K562 (cell line): ENCODE data around the gene KCNA4. TPM values are rescaled to one million over a fixed set of nuclear protein-coding genes. Genes with fewer than 3 reads are reported as not detected.

Source experiments
- ATAC-seq: fragments of 200-7000 bp; cut with Tn5 transposase; 3 replicates; pipeline ENCODE4 v1.9.1; 2020; ENCODE audit warnings: moderate library complexity
- BruUV-seq: library from RNA; stranded (reverse); fragments of 400-500 nt; replicated peaks from 2 replicates; lab custom pipeline; 2021; lab: Mats Ljungman, UMichigan
- CTCF ChIA-PET: fragments of 300-600 bp; formaldehyde crosslinking; extraction: SDS; loops from one replicate; lab custom pipeline; 2021; ENCODE audit warnings: low intra/inter-chr PET ratio; lab: Yijun Ruan, JAX
- POLR2A ChIA-PET: fragments of 300-600, 350-650 bp; sonication (Branson Sonifier 250); formaldehyde crosslinking; extraction: SDS; loops from one replicate; lab custom pipeline; 2021; ENCODE audit warnings: antibody characterized with exemption, inconsistent platforms; lab: Yijun Ruan, JAX
- DNase-seq, 4 experiments: peaks; one replicate each; pipeline versions ENCODE4 v3.0.0 to v3.0.0-alpha.2; 2011 to 2018; ENCODE audit warnings: low spot score in 3 of 4, mixed read lengths in 3 of 4; ENCODE audit errors: extremely low read depth in 1 of 4
- FAIRE-seq: peaks from 2 replicates; lab custom pipeline; 2011; peaks lifted over from hg19 to GRCh38; lab: Jason Lieb, UNC
- H2AFZ ChIP-seq: 2 replicates; pipeline ENCODE4 v1.6.0; 2011; ENCODE audit warnings: low read depth, low read length, control low read depth, inconsistent platforms
- H3K27ac ChIP-seq: fragments of 200-600 bp; 3 replicates; pipeline ENCODE4 v1.8.0; 2011; ENCODE audit warnings: low read depth, mild to moderate bottlenecking, control low read depth, inconsistent platforms, low read length, moderate library complexity, mixed read lengths; ENCODE audit errors: extremely low read depth
- H3K27me3 ChIP-seq, 2 experiments: fragments of 300-600 bp in 1 of 2; 2 replicates in 1 of 2; 3 replicates in 1 of 2; pipeline versions ENCODE4 v1.6.0 to v1.8.0; 2011; ENCODE audit warnings: inconsistent platforms in 2 of 2, low read length in 2 of 2, mild to moderate bottlenecking in 1 of 2, mixed read lengths in 1 of 2, moderate library complexity in 1 of 2; ENCODE audit not compliant: control insufficient read depth in 2 of 2, insufficient read depth in 2 of 2
- H3K36me3 ChIP-seq: fragments of 300-600 bp; 3 replicates; pipeline ENCODE4 v1.8.0; 2011; ENCODE audit warnings: mild to moderate bottlenecking, low read length, inconsistent platforms; ENCODE audit not compliant: control insufficient read depth, insufficient read depth
- H3K4me1 ChIP-seq, 2 experiments: fragments of 200-600 bp in 1 of 2; replicated peaks in 1 of 2; 2 replicates in 1 of 2; 3 replicates in 1 of 2; pipeline versions ENCODE4 v1.5.1 to v1.8.0; 2011; ENCODE audit warnings: inconsistent platforms in 2 of 2, low read length in 2 of 2, mild to moderate bottlenecking in 1 of 2, mixed read lengths in 1 of 2, moderate library complexity in 1 of 2; ENCODE audit not compliant: control insufficient read depth in 2 of 2, insufficient read depth in 2 of 2
- H3K4me2 ChIP-seq: 2 replicates; pipeline ENCODE4 v1.6.1; 2011; ENCODE audit warnings: low read length, control low read depth, inconsistent platforms, mixed read lengths; ENCODE audit not compliant: insufficient read depth
- H3K4me3 ChIP-seq: fragments of 200-600 bp; sonication (generic), shearing (Covaris generic); 2 replicates; pipeline ENCODE4 v1.5.1; 2016; ENCODE audit warnings: control low read depth, inconsistent platforms
- H3K79me2 ChIP-seq: fragments of 200-600 bp; 3 replicates; pipeline ENCODE4 v1.8.0; 2011; ENCODE audit warnings: low read length, inconsistent platforms; ENCODE audit not compliant: control insufficient read depth, insufficient read depth
- H3K9ac ChIP-seq, 2 experiments: 2 replicates each; pipeline versions ENCODE4 v1.6.0 to v1.6.1; 2011; ENCODE audit warnings: low read depth in 2 of 2, low read length in 2 of 2, control low read depth in 1 of 2, inconsistent platforms in 1 of 2, mild to moderate bottlenecking in 1 of 2, mixed read lengths in 1 of 2; ENCODE audit not compliant: insufficient read depth in 1 of 2
- H3K9me1 ChIP-seq: one replicate; pipeline ENCODE4 v1.6.0; 2011; ENCODE audit warnings: inconsistent platforms, mild to moderate bottlenecking, low read length, moderate library complexity; ENCODE audit not compliant: control insufficient read depth, insufficient read depth
- H3K9me3 ChIP-seq: replicated peaks from 2 replicates; pipeline ENCODE4 v1.5.1; 2011; ENCODE audit warnings: low read depth, low read length, inconsistent platforms; ENCODE audit not compliant: control insufficient read depth, insufficient read depth
- H4K20me1 ChIP-seq: replicated peaks from 2 replicates; pipeline ENCODE4 v1.6.1; 2011; ENCODE audit warnings: low read length, inconsistent platforms, mixed read lengths; ENCODE audit not compliant: control insufficient read depth, insufficient read depth
- ADNP ChIP-seq: fragments of 200-800 bp; sonication (Bioruptor generic); IDR thresholded peaks from 2 replicates; pipeline ENCODE4 v1.6.1; 2016; ENCODE audit warnings: missing genetic modification characterization, missing compliant biosample characterization
- FIP1L1 ChIP-seq: fragments of 200-400 bp; formaldehyde crosslinking; IDR thresholded peaks from 2 replicates; pipeline ENCODE4 v1.6.1; 2018; ENCODE audit warnings: mild to moderate bottlenecking, low read depth, low read length; ENCODE audit not compliant: poor library complexity, severe bottlenecking
- FOXK1 ChIP-seq: sonication (generic); formaldehyde crosslinking; IDR thresholded peaks from 2 replicates; pipeline ENCODE4 v1.8.0; 2022; ENCODE audit warnings: missing genetic modification reagents, mild to moderate bottlenecking, borderline replicate concordance
- POU5F1 ChIP-seq: fragments of 150-350 bp; IDR thresholded peaks from 2 replicates; pipeline ENCODE4 v1.6.1; 2014; ENCODE audit warnings: borderline replicate concordance, low read length, low read depth, mild to moderate bottlenecking; ENCODE audit not compliant: partially characterized antibody
- SMC3 ChIP-seq: conservative IDR thresholded peaks from 2 replicates; pipeline ENCODE4 v1.6.1; 2011; ENCODE audit warnings: low read depth, low read length, improper control_type of control experiment; ENCODE audit not compliant: insufficient read depth
- TEAD2 ChIP-seq: fragments of 450-650 bp; IDR thresholded peaks from 2 replicates; pipeline ENCODE4 v1.6.1; 2016; ENCODE audit warnings: missing genetic modification characterization, control low read depth, missing compliant biosample characterization
- ZFX ChIP-seq: sonication (generic); formaldehyde crosslinking; IDR thresholded peaks from 2 replicates; pipeline ENCODE4 v1.8.0; 2022; ENCODE audit warnings: mild to moderate bottlenecking, missing genetic modification reagents, moderate library complexity
- ZKSCAN3 ChIP-seq: fragments of 250-450 bp; sonication (Bioruptor Pico); IDR thresholded peaks from 2 replicates; pipeline ENCODE4 v1.4.0; 2020
- WGBS: fragments of 100-300 bp; shearing (Covaris generic); methylation state at CpG from one replicate; pipeline ENCODE4 v1.1.6; 2016; ENCODE audit warnings: low coverage, mixed read lengths; ENCODE audit not compliant: insufficient coverage; ENCODE audit errors: missing lambda C conversion rate; 5-methylcytosine and 5-hydroxymethylcytosine counted together
- in situ Hi-C: fragments of 300-500 bp; cut with MboI; formaldehyde crosslinking; loops from 4 replicates; pipeline ENCODE4 v1.15.0; 2018; ENCODE audit warnings: inconsistent platforms, mixed read lengths
- intact Hi-C: fragments of 100-400 bp; cut with micrococcal nuclease; formaldehyde crosslinking; loops from 2 replicates; pipeline ENCODE4 v1.14.2; 2022
- polyA plus RNA-seq, 8 experiments: library from polyadenylated mRNA; depleted of rRNA in 4 of 8; stranded (reverse) in 5 of 8; unstranded in 3 of 8; fragments of >200 nt; fragmentation: Nextera tagmentation in 2 of 8; fragmentation: Illumina TruSeq in 1 of 8; extraction: Ambion mirVana in 2 of 8; extraction: Trizol in 1 of 8; gene quantifications; 2 replicates each; pipeline versions ENCODE4 v1.2.1 to v1.2.3, GENCODE V29; 2011 to 2014; ENCODE audit warnings: inconsistent platforms in 1 of 8, missing spikeins in 1 of 8
- total RNA-seq, 7 experiments: library from RNA; depleted of rRNA in 6 of 7; stranded (reverse); fragments of >200 nt in 6 of 7; fragmentation: Illumina TruSeq in 2 of 7; extraction: Trizol in 2 of 7; gene quantifications; 2 replicates each; pipeline versions ENCODE4 v1.2.1 to v1.2.3, GENCODE V29; 2011 to 2021; ENCODE audit warnings: low replicate concordance in 1 of 7
- TF ChIP-seq, protein P1 (sequence below): sonication (generic); formaldehyde crosslinking; IDR thresholded peaks from 2 replicates; pipeline ENCODE4 v1.8.0; 2023; ENCODE audit warnings: missing genetic modification reagents, mild to moderate bottlenecking, borderline replicate concordance
- TF ChIP-seq, protein P2 (sequence below): fragments of 250-450 bp; sonication (Bioruptor Pico); IDR thresholded peaks from 2 replicates; pipeline ENCODE4 v1.4.0; 2020; ENCODE audit warnings: mild to moderate bottlenecking, moderate library complexity, borderline replicate concordance
- TF ChIP-seq, protein P3 (sequence below): IDR thresholded peaks from 3 replicates; pipeline ENCODE4 v1.6.1; 2011; ENCODE audit warnings: borderline replicate concordance, mild to moderate bottlenecking; ENCODE audit not compliant: insufficient read length, insufficient read depth

Gene KCNA4
- total and polyA plus RNA-seq, 9 of the 15 experiments (the other 6 are each of a cell fraction or from before 2014, with no cell fraction given) = not detected

DNA sequence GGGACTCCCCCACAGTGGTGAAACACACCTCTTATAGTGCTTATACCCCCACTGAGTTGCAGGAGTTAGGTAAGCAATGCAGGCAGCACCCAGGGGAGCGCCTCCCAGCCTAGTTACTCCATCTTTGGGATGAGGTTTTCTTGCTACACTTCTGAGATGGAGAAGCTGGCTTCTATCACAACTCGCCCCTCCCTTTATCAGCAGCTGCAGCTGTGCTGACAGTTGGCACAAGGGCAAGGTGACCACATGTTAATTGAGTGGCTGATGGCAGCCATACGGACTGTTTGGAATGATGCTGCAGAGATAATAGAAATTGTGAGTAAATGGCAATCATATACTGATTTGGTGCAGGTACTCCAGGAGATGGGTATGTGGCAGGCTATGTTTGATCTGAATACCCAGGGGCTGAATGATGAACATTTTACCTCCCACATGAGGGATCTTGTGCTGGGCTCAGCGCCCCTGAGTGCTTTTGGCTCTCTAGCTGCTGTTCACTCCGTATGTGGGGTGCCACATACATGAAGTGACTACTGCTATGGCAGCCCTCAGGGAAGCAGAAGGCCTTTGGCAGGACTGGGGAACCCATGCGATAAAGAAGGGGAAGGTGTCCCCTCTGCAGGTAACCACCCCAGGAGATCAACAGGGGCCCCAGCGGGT is 29.2 kb upstream of the KCNA4 start (continued):
- no peak for TF ChIP-seq TEAD2 (tag)
- TF ChIP-seq FIP1L1 = no peak
- TF ChIP-seq POU5F1 = no peak
- TF ChIP-seq, all 486 proteins: peak for 0

DNA sequence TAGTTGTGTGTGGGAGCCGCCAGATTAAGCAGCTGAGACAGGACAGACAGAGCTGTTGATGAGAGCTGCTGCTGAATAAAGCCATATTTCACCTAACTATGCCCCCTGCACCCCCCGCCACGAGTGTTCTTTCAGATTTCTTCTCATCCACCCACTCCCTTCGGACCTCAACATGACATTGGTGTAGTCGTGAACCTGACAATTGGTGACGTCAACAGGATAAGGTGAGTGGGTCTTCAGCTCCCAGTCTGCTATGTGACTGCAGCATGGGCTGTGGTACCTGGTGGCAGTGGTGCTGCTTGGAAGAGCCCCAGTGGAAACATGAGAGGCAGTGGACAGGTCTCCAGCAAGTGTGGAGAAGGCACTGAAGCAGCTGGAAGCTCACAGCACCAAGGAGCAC is 28.3 kb upstream of the KCNA4 start:
- 0% methylated on average over 6 of the region's 6 CpGs for WGBS
- intact Hi-C loops (no loop called here), in situ Hi-C loops (no loop called here)
- CTCF ChIA-PET = no interaction called here
- Histone ChIP-seq H2AFZ (no peak overlapping the region), H3K9me1 (no peaks in the 10 kb centered on the region), H3K79me2 (no peaks in the 10 kb centered on the region), H3K27ac (no peak overlapping the region), H3K4me1 (no peaks in the 10 kb centered on the region), H3K4me2 (no peak overlapping the region), H3K9ac (no peak overlapping the region), H3K27me3 (no peaks in the 10 kb centered on the region), H3K36me3 (no peaks in the 10 kb centered on the region), H3K4me3 (no peak overlapping the region), H4K20me1 (no peaks in the 10 kb centered on the region), H3K9me3 (no peaks in the 10 kb centered on the region)
- no peak for FAIRE-seq
- DNase-seq = no peak
- ATAC-seq = no peak
- POLR2A ChIA-PET = no interaction called here
- no TSS peak for BruUV-seq
- TF ChIP-seq ZKSCAN3 (CRISPR knock-in tag) = no peak
- TF ChIP-seq, protein P1, sequence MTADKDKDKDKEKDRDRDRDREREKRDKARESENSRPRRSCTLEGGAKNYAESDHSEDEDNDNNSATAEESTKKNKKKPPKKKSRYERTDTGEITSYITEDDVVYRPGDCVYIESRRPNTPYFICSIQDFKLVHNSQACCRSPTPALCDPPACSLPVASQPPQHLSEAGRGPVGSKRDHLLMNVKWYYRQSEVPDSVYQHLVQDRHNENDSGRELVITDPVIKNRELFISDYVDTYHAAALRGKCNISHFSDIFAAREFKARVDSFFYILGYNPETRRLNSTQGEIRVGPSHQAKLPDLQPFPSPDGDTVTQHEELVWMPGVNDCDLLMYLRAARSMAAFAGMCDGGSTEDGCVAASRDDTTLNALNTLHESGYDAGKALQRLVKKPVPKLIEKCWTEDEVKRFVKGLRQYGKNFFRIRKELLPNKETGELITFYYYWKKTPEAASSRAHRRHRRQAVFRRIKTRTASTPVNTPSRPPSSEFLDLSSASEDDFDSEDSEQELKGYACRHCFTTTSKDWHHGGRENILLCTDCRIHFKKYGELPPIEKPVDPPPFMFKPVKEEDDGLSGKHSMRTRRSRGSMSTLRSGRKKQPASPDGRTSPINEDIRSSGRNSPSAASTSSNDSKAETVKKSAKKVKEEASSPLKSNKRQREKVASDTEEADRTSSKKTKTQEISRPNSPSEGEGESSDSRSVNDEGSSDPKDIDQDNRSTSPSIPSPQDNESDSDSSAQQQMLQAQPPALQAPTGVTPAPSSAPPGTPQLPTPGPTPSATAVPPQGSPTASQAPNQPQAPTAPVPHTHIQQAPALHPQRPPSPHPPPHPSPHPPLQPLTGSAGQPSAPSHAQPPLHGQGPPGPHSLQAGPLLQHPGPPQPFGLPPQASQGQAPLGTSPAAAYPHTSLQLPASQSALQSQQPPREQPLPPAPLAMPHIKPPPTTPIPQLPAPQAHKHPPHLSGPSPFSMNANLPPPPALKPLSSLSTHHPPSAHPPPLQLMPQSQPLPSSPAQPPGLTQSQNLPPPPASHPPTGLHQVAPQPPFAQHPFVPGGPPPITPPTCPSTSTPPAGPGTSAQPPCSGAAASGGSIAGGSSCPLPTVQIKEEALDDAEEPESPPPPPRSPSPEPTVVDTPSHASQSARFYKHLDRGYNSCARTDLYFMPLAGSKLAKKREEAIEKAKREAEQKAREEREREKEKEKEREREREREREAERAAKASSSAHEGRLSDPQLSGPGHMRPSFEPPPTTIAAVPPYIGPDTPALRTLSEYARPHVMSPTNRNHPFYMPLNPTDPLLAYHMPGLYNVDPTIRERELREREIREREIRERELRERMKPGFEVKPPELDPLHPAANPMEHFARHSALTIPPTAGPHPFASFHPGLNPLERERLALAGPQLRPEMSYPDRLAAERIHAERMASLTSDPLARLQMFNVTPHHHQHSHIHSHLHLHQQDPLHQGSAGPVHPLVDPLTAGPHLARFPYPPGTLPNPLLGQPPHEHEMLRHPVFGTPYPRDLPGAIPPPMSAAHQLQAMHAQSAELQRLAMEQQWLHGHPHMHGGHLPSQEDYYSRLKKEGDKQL = no peak
- no peak for TF ChIP-seq ZFX (CRISPR knock-in tag)
- no peak for TF ChIP-seq FOXK1 (CRISPR knock-in tag)
- TF ChIP-seq SMC3 = no peak
- TF ChIP-seq, protein P2, sequence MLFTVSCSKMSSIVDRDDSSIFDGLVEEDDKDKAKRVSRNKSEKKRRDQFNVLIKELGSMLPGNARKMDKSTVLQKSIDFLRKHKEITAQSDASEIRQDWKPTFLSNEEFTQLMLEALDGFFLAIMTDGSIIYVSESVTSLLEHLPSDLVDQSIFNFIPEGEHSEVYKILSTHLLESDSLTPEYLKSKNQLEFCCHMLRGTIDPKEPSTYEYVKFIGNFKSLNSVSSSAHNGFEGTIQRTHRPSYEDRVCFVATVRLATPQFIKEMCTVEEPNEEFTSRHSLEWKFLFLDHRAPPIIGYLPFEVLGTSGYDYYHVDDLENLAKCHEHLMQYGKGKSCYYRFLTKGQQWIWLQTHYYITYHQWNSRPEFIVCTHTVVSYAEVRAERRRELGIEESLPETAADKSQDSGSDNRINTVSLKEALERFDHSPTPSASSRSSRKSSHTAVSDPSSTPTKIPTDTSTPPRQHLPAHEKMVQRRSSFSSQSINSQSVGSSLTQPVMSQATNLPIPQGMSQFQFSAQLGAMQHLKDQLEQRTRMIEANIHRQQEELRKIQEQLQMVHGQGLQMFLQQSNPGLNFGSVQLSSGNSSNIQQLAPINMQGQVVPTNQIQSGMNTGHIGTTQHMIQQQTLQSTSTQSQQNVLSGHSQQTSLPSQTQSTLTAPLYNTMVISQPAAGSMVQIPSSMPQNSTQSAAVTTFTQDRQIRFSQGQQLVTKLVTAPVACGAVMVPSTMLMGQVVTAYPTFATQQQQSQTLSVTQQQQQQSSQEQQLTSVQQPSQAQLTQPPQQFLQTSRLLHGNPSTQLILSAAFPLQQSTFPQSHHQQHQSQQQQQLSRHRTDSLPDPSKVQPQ (CRISPR knock-in tag) = no peak
- TF ChIP-seq, protein P3, sequence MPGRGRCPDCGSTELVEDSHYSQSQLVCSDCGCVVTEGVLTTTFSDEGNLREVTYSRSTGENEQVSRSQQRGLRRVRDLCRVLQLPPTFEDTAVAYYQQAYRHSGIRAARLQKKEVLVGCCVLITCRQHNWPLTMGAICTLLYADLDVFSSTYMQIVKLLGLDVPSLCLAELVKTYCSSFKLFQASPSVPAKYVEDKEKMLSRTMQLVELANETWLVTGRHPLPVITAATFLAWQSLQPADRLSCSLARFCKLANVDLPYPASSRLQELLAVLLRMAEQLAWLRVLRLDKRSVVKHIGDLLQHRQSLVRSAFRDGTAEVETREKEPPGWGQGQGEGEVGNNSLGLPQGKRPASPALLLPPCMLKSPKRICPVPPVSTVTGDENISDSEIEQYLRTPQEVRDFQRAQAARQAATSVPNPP = no peak
- no peak for TF ChIP-seq ADNP (tag)
